Measurements from ENCODE around the gene FOLR3. TPM values are rescaled to one million over a fixed set of nuclear protein-coding genes. Genes with fewer than 3 reads are reported as not detected.
"Not testable (repeated sequence)": the region's sequence is repeated elsewhere in the genome, so short reads cannot be mapped to it uniquely, and the experiment has no call there.

FOLR3 gene
- total RNA-seq, 2 donors from 2014 or later = not detected

- Histone ChIP-seq H3K4me3 (no peak overlapping the region), H3K27me3 (no peaks in the 10 kb centered on the region), H3K27ac (no peak overlapping the region), H3K36me3 (no peaks in the 10 kb centered on the region), H3K9me3 (no peaks in the 10 kb centered on the region), H3K4me1 (no peaks in the 10 kb centered on the region)
- no peak for DNase-seq (ENCODE audit: low spot score)
- TF ChIP-seq CTCF (IDR thresholded peaks at IDR 0.05) = no peak
Observed at GRCh38 chr11:72146625-72147024, 11.1 kb downstream of the FOLR3 start.

DNA sequence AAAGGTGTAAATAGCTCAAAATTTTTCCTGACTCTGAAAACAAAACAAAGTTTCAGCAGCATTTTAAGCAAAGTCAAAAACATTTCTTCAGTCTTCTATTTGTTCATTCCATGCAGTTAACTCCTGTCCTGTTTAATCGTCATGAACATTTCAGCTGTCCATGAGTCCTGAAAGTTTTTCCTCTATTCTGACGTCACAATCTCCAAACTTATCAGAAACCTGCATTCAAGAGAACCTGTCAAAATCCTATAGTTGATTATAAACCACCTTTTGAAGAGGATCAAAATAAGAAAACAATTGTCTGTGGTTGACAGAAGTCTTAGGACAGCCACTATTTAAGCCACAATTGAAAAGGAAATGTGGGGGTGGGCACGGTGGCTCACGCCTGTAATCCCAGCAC, 15.4 kb downstream of the FOLR3 start:
- Histone ChIP-seq H3K27ac (no peak overlapping the region), H3K4me3 (no peak overlapping the region), H3K27me3 (no peaks in the 10 kb centered on the region), H3K4me1 (no peaks in the 10 kb centered on the region), H3K9me3 (no peaks in the 10 kb centered on the region), H3K36me3 (no peaks in the 10 kb centered on the region)
- TF ChIP-seq CTCF (IDR thresholded peaks at IDR 0.05) = no peak
- DNase-seq (ENCODE audit: low spot score) = no peak

DNA sequence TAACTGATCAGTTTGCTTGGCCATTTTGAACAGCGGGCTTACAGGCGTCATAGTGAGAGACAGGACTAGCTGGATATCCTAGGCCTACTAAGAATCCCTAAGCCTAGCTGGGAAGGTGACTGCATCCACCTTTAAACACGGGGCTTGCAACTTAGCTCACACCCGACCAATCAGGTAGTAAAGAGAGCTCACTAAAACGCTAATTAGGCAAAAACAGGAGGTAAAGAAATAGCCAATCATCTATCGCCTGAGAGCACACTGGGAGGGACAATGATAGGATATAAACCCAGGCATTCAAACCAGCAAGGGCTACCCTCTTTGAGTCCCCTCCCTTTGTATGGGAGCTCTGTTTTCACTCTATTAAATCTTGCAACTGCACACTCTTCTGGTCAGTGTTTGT, 18.3 kb downstream of the FOLR3 start:
- not testable (repeated sequence) for H3K27ac ChIP-seq; H3K4me3 ChIP-seq; H3K9me3 ChIP-seq; H3K4me1 ChIP-seq; H3K36me3 ChIP-seq; H3K27me3 ChIP-seq; DNase-seq (ENCODE audit: low spot score)

GRCh38 chr11:72154816-72155215, 19.3 kb downstream of the FOLR3 start:
- Histone ChIP-seq H3K36me3 (no peaks in the 10 kb centered on the region), H3K9me3 (no peaks in the 10 kb centered on the region), H3K4me1 (no peaks in the 10 kb centered on the region), H3K27ac (no peak overlapping the region), H3K4me3 (no peak overlapping the region), H3K27me3 (no peaks in the 10 kb centered on the region)
- no peak for DNase-seq (ENCODE audit: low spot score)
- no peak for TF ChIP-seq CTCF (IDR thresholded peaks at IDR 0.05)

DNA sequence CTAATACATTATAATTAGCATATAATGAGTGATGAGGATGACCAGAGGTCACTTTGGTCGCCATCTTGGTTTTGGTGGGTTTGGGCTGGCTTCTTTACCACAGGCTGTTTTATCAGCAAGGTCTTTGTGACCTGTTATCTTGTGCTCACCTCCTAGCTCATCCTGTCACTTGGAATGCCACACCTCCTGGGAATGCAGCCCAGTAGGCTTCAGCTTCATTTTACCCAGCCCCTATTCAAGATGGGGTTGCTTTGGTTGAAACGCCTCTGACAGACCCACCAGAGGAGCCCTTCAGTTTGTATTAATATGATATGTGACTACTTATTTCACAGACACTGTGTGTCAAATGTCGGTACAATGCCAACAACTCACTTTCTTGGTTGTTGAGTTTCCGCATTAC, 20.2 kb downstream of the FOLR3 start:
- TF ChIP-seq CTCF (IDR thresholded peaks at IDR 0.05) = no peak
- Histone ChIP-seq H3K36me3 (no peaks in the 10 kb centered on the region), H3K27me3 (no peaks in the 10 kb centered on the region), H3K4me1 (no peaks in the 10 kb centered on the region), H3K9me3 (no peaks in the 10 kb centered on the region), H3K4me3 (no peak overlapping the region), H3K27ac (no peak overlapping the region)
- DNase-seq (ENCODE audit: low spot score) = no peak

- H3K27ac ChIP-seq = no peak overlapping the region
- TF ChIP-seq CTCF (IDR thresholded peaks at IDR 0.05) = no peak
- no peak for DNase-seq (ENCODE audit: low spot score)
- no peak overlapping the region for H3K4me3 ChIP-seq
- no peaks in the 10 kb centered on the region for H3K9me3 ChIP-seq
- H3K36me3 ChIP-seq = no peaks in the 10 kb centered on the region
- no peaks in the 10 kb centered on the region for H3K27me3 ChIP-seq
- H3K4me1 ChIP-seq = no peaks in the 10 kb centered on the region
Observed at GRCh38 chr11:72157131-72157530, 21.6 kb downstream of the FOLR3 start.

Data from right atrium auricular region (tissue), 2 donors.